ENCODE results near the gene SLC7A9.
"Not testable (repeated sequence)": the region's sequence is repeated elsewhere in the genome, so short reads cannot be mapped to it uniquely, and the experiment has no call there.

SLC7A9 gene

GRCh38 chr19:32887572-32888215, 18.1 kb upstream of the SLC7A9 start:
- DNase-seq (ENCODE audit: low read depth, low spot score), result no peak
- H3K4me3 ChIP-seq (ENCODE audit: low read length), result no peak overlapping the region

- no peak overlapping the region for H3K4me3 ChIP-seq (ENCODE audit: low read length)
- no peak for DNase-seq (ENCODE audit: low read depth, low spot score)
These were observed 16.7 kb upstream of the SLC7A9 start for GRCh38 chr19:32886241-32886640.

DNA sequence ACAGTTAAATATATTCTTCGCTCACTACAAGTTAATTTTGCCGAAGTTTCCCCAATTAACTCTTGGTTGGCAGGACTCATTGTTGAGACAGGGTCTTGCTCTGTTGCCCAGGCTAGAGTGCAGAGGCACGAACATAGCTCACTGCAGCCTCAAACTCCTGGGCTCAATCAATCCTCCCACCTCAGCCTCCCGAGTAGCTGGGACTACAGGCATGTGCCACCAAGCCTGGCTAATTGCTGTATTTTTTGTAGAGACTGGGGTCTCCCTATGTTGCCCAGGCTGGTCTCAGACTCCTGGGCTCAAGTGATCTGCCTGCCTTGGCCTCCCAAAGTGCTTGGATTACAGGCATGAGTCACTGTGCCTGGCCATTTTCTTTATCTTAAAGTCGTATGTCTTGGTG, 15.7 kb upstream of the SLC7A9 start:
- not testable (repeated sequence) for DNase-seq (ENCODE audit: low read depth, low spot score); H3K4me3 ChIP-seq (ENCODE audit: low read length)

GRCh38 chr19:32881766-32882165, 12.2 kb upstream of the SLC7A9 start:
- DNase-seq (ENCODE audit: low read depth, low spot score), result no peak
- H3K4me3 ChIP-seq (ENCODE audit: low read length), result no peak overlapping the region

DNA sequence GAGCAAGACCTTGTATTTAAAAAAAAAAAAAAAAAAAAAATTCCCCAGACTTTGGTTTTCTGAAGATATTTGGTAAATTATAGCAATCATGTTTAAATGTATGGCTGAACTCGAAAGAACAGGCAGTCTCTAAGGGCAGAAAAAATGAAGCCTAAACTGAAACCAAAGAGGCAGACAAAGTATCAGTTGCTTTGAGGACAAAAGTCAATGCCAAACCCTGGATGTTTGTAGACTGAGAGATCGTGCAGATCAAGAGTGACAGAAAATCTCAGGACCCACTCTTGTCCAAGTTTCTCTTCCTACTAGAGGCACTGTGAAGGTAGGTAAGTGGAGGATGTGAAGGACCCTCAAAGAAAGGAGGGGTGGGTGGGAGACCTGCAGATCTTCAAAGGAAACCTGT, 11.1 kb upstream of the SLC7A9 start:
- H3K4me3 ChIP-seq (ENCODE audit: low read length), result no peak overlapping the region

GRCh38 chr19:32879741-32880140, 10.2 kb upstream of the SLC7A9 start:
- no peak for DNase-seq (ENCODE audit: low read depth, low spot score)
- H3K4me3 ChIP-seq (ENCODE audit: low read length), result no peak overlapping the region

More for the DNA sequence above, 11.1 kb upstream of the SLC7A9 start:
- DNase-seq (ENCODE audit: low read depth, low spot score), result no peak

- no peak for DNase-seq (ENCODE audit: low read depth, low spot score)
These were observed 9.4 kb upstream of the SLC7A9 start for GRCh38 chr19:32878988-32879387.

GRCh38 chr19:32877977-32878745, 8.6 kb upstream of the SLC7A9 start:
- DNase-seq (ENCODE audit: low read depth, low spot score), result no peak
- no peak overlapping the region for H3K4me3 ChIP-seq (ENCODE audit: low read length)

More at GRCh38 chr19:32878988-32879387, 9.4 kb upstream of the SLC7A9 start:
- no peak overlapping the region for H3K4me3 ChIP-seq (ENCODE audit: low read length)

DNA sequence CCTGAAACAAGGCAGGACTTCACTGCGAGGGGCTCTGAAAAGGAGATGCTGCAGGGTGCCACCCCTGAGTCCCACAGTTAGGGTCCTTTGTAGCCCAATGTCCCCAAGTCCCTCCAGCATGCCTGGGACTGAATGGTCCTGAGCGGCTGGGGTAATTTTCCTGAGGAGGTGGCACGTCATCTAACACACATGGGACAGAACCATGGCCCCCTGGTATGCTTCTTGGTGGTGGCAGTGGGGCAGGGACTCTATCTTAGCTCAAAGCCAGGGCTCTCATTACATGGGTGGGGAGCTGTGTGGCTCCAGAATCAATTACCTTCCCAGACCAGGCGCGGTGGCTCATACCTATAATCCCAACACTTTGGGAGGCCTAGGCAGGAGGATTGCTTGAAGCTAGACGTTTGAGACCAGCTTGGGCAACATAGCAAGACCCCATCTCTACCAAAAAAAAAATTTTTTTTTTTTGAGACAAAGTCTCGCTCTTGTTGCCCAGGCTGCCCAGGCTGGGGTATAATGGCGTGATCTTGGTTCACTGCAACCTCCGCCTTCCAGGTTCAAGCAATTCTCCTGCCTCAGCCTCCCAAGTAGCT, 7.9 kb upstream of the SLC7A9 start:
- DNase-seq (ENCODE audit: low read depth, low spot score), result no peak
- H3K4me3 ChIP-seq (ENCODE audit: low read length), result no peak overlapping the region

GRCh38 chr19:32876919-32877285, 7.3 kb upstream of the SLC7A9 start:
- H3K4me3 ChIP-seq (ENCODE audit: low read length), result no peak overlapping the region
- no peak for DNase-seq (ENCODE audit: low read depth, low spot score)

DNA sequence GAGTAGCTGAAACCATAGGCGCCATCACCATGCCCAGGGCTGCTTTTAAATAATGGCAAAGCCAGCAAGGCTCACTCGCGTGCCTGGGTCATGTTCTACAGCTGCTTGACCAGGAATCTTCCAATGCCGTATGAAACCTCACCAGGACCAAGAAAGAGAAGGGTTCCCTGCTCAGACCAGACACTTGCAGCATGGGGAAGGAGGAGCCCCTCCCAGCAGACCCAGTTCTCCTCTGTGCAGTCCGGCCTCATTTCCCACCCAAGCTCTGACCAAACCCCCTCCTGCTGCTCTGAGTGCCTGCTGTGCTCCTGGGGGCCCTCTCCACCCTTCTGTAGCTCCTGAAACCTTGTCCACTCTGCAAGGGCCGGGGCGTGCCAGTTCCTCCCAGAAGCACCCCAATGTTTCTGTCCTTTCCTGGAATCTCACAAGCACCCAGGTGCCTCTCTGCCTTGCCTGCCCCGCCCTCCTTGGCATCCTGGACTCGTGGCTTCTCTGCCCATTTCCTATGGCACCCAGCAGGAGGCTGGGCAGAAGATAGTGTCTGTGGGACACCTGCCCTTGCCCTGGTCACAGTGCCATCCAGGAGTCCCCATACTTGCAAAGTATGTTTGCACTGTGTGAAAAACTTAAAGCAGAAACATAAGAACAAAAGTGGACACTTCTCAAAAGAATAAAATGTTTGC, 6.8 kb upstream of the SLC7A9 start:
- no peak overlapping the region for H3K4me3 ChIP-seq (ENCODE audit: low read length)
- no peak for DNase-seq (ENCODE audit: low read depth, low spot score)

DNA sequence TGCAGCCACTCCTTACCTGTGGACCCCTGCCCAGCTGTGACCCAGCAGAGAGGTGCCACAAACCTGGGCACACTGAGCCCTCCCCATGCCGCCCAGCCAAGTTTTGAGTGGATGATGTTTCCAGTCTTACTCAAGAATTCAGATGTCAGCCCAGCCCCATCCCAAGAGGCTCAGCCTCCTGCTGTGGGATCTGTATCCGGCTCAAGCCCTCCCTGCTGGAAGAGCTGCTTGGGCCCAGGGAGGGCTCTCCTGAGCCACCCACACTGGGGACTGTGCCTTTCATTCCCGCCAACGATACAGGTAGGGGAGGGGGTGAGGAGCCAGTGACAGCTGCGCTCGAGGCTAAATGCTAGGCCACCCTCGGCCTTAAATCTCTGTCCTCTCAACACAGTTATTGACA, 5.9 kb upstream of the SLC7A9 start:
- no peak overlapping the region for H3K4me3 ChIP-seq (ENCODE audit: low read length)
- DNase-seq (ENCODE audit: low read depth, low spot score), result no peak

DNA sequence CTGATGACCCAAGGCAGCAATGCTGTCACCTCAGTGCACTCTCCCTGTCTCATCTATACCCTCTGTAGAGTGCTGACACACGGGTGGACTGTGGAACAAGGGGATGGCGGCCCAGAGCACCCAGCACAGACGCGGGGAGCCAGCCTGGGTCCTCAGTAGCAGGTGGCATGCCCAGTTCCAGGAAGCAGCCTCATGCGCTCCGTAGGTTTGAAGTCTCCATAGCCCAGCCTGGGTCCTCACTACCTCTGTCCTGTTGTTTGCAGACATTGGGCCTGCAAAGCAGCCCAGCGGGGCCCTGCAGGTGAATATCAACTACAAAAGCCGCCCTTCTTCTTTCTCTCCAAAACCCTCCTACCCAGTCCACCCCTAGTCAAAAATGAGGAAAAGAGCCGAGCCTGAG, 5.0 kb upstream of the SLC7A9 start:
- H3K4me3 ChIP-seq (ENCODE audit: low read length), result no peak overlapping the region
- DNase-seq (ENCODE audit: low read depth, low spot score), result no peak

DNA sequence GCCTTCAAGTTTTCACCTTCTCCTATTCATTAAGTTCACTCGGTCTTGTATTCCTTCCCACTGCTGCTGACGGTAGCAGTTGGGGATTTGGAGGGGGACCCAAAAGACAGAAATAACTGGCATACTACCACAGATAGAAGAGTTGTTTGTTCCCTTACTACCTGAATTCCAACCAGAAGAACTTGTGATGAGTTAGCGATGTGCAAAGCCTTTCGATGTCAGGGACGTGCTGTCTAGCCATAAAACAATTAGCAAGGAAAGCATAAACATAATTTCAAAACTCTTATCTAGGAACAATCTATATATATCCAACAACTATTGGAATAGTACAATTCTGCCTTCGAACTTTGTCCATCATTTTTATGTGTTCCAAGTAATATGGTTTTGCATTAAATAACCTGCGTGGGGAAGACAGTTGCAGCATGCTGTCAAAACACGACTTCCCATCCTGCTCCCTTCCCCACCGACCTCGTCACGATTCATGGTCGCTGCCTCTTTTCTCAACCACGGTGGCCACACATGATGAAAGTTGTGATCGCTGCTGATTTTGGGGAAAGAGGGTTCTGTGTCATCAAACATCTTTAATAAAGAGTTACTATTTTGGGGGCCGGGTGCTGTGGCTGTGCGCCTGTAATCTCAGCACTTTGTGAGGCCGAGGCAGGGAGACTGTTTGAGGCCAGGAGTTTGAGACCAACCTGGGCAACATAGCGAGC, 3.8 kb upstream of the SLC7A9 start:
- DNase-seq (ENCODE audit: low read depth, low spot score), result no peak
- no peak overlapping the region for H3K4me3 ChIP-seq (ENCODE audit: low read length)

GRCh38 chr19:32872391-32872790, 2.8 kb upstream of the SLC7A9 start:
- no peak for DNase-seq (ENCODE audit: low read depth, low spot score)
- no peak overlapping the region for H3K4me3 ChIP-seq (ENCODE audit: low read length)

DNA sequence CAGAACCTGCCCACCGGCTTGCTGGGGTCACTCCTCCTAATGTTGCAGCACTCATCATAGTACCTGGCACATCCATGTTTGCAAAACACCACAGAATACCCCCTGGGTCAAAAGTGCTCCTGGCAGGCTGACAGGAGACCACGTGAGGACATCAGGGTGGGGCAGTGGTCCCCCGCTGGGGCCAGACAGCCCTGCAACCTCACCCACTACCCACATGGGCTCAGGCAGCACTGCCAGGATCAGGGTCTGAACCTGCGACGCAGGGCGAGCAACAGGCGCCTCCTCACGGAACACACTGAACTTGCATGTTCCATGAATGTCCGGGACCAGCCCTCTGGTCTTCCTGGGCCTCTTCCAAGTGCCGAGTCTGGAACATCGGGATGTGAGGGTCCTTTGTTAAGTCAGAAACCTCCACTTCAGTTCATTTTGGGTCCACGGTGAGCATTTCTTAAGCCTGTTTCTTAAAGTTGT, 1.4 kb upstream of the SLC7A9 start:
- H3K4me3 ChIP-seq (ENCODE audit: low read length), result no peak overlapping the region
- DNase-seq (ENCODE audit: low read depth, low spot score), result no peak

GRCh38 chr19:32869966-32870573, 503 bp upstream of the SLC7A9 start:
- DNase-seq (ENCODE audit: low read depth, low spot score), result no peak

GRCh38 chr19:32868206-32868950, 1.2 kb downstream of the SLC7A9 start:
- H3K4me3 ChIP-seq (ENCODE audit: low read length), result no peak overlapping the region
- no peak for DNase-seq (ENCODE audit: low read depth, low spot score)

More at GRCh38 chr19:32869966-32870573, 503 bp upstream of the SLC7A9 start:
- no peak overlapping the region for H3K4me3 ChIP-seq (ENCODE audit: low read length)

Measured in Jurkat, Clone E6-1 (cell line).